Measurements from ENCODE around the gene DNAJB8.
A peak's percentile ranks its signal among the peaks of the same experiment; 100 is the strongest.

The DNAJB8 gene

DNA sequence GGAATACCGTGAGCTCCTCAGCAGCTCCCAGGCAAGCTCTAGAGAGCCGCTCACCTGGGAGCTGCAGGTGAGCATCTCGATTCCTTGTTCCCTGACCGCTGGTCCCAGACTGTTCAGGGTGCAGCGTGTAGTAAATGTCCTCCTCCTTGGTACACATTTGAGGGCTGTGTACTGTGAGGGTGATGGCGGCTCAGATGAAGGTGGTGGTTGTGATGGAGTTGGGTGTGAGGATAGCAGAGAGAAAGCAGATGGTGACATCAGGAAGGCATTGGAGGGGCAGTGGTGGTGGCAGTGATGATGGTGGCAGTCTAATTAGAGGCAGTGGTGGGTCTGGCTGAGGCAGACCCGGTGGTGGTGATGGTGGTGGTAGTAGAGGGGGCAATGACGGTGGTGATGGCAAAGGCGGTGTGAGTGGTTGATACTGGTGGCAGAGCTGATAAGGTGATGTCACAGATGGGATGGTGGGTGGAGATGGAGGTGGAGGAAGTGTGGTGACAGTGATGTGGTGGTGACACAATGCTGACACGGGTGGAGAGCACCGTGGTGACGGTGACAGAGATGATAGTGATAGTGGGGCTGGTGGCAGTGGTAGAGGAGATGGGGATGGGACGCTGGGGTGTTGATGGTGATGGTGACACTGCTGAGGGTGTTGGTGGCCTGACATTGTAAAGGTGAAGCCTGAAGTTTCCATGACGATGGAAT, at the start of gene DNAJB8:
DNAJB8 (minus strand) TSS at position 51 of the 702 bp plus-strand sequence. CDS start 3,645 bp downstream, outside the sequence.
- no peak for DNase-seq

DNA sequence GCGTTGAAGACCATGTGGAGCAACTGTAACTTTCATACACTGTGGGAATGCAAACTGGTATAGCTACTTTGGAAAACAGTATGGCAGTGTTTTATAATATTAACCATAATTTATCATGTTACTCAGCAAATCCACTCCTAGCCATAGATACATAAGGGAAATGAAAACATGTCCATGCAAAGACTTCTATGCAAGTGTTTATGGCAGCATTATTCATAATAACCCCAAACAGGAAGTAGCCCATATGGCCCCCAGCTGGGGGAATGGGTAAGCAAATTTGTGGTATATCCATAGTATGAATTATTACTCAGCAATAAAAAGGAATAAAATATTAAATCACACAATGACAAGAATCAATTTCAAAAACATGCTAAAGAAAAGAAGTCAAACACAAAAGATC, 49.3 kb upstream of the DNAJB8 start:
- DNase-seq: no peak

DNA sequence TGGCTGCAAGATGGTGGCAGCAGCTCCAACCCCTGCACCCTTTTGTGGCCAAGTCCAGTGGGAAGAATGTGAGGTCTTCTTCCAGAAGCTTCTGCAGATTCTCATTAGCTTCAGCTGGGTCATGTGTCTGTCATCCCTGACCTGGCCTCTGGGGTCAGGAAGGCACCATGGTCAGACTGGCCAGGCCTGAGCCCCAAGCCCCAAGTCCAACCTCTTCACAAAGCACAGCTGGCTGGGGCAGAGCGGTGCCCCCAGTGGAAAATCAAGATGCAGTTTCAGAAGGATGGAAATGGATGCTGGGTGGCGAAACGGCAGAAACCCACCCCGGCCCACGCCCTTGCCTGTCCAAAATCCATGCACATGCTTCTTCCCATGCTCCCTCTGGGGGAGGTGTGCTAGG, 42.2 kb upstream of the DNAJB8 start:
- no peak for DNase-seq

DNA sequence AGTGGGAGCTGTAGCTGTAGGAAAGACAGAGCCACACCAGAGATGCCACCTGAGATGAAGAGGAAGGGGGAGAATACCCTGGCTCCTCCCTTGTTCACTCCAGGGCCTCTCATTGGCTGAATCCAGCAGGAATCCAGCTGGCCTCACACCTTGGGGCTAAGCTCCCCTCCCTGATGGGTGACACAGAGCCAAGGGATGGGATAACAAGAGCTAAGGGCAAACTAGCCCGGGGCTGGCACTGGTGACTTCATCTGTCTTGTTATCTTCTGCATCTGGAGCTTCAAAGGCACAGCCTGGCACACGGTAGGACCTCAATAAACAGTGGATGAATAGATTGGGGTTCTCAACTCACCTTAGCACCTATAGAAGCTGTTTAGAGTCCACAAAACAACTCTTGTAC, 40.1 kb upstream of the DNAJB8 start:
- no peak for DNase-seq

DNA sequence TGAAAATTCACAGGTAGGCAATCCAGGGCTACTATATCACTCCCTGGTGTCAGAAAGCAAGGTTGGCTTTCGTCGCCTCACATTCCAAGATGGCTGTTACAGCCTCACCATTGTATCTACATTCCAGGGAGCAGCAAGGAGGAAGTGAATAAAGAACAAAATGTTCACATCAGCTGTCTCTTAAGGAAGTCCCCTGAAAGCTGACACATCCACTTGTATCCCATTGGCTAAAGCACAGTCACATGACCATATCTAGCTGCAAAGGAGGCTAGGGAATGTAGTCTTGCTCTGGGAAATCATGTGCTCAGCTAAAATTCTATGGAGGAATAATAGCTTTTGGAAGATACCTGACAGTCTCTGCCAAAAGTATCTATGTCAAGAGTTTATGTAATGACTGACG, 39.1 kb upstream of the DNAJB8 start:
- DNase-seq: no peak

DNA sequence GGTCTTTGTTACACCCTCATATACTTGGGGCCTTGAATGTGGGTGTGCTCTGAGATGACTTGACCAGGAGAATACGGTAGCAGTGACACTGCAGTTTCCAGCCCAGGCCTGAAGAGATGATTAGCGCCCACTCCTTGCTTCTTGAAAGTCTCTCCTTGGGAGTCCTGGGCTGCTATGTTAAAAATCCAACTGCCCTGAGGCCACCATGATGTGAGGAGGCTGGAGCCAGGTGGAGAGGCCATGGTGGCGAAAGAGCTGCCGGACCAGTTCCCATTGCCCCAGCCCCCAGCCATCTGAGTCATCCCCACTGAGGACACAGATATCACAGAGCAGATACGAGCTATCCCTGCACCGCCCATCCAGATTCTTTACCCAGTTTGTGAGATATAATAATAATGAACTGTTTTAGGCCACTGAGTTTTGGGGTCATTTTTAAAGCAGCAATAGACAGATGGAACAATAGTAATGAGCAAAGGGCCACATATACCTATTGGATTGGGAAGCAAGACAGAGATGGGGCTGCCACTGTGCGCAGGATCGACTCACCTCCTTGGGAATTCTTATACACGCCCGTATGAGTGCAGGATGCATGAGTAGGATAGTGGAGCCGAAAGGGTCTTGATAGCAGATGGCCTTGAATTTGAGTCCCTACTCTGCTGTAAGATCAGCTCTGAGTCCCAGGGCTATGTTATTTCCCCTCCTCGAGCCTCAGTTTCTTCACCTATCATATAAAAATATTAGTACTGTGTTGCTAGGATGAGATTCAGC, 38.5 kb upstream of the DNAJB8 start:
- no peak for DNase-seq

DNA sequence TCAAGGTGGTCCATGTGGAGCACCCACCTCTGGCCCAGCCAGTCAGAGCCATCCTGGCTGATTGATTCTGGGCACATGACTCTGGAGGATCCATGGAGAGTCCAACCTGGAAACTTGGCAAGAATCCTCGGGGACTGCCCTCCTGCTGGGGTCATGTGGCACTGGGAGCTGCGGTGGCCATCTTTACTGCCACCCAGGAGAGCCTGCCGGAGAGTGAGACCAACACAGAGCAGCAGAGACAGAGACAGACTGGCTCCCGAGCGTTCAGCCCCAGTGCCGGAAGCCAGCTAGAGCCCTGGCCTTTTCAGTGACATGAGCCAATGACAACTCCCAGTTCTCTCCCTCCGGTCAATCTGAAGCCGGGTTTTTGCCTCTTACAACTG, 37.8 kb upstream of the DNAJB8 start:
- no peak for DNase-seq

DNA sequence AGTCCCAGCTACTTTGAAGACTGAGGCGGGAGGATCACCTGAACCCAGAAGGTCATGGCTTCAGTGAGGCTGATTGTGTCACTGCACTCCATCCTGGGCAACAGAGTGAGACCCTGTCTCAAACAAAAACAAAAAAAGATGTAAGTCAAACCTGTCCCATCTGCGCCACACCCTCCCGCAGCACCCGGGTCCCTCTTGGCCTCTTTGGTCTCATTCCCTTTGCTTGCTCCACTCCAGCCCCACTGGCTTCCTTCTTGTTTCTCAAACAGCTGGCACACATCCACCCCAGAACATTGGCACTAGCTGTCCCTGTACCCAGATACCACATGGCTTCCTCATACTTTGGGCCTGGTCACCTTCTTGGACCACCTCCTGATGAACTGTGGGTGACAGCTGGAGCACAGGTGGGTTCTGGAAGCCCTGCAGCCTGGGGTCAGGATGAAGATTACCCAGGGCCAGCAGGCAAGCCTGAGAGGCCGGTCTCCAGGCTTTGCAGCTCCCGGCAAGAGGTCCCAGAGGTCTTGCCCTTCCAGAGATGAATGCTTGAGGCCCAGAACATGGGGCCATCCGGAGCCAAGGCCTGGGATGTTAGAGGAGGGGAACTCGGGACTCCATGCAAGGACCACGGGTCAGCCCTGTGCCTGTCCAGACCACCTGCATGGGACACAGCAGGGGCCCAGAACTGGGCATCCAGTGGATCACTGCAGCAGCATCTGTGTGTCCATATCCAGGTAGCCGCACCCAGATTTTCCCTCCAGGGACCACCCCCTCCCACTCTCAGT, 37.3 kb upstream of the DNAJB8 start:
- no peak for DNase-seq

DNA sequence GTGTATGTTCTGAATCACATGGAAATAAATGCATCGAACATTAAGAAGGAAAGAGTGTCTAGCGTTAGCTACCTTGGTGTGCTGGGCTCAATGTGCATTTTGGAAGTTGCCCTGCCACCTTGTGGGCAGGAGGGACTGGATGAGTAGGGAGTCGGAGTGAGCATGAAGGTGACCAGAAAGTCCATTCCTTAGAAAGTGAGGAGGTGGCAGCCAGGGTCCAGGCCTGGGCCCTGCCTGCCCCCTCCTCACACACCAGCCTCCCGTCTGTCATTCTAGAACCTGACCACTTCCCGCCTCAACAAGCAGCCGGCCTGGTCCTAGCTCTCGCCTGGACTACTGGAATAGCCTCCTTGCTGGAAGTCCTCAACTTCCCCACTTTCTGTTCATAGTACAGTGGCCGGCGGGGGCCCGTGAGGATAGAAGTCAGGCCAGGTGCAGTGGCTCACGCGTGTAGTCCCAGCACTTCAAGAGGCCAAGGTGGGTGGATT, 36.5 kb upstream of the DNAJB8 start:
- DNase-seq: peak in 1 of 2 experiments; percentile 50

DNA sequence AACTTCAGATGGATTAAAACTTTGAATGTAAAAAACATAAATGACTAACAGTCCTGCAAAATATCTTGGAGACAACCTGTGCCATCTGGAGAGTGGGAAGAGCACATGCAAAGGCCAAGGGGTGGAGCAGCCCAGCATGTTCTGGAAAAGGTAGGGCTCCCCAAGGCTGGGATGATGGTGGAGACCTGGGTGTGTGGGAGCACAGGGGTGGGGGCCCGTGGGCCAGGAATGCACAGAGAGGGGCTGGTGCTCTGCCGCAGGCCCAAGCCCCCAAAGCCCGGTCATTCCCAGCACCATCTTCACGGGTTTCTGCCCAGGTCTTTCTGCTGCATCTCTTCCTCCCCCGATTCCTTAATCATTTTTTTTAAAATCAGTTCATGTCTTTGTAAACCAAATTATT, 36.0 kb upstream of the DNAJB8 start:
- DNase-seq: no peak

DNA sequence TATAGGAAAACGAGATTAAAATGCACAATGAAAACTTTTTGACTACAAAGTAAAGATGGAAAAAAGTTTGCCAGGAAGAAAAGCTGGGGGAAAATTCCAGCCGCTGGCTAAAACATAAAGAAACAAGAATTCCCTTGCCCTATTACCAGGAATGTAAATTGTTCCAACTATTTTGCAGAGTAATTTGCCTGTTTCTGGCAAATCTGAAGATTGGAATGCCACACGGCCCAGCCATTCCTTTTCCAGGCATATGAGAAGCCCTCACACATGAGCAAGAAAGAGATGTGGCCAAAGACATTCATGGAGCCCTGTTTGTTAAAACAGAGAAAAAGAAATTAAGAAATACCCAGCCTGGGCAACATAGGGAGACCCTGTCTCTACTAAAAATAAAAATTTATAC, 34.7 kb upstream of the DNAJB8 start:
- DNase-seq: no peak

DNA sequence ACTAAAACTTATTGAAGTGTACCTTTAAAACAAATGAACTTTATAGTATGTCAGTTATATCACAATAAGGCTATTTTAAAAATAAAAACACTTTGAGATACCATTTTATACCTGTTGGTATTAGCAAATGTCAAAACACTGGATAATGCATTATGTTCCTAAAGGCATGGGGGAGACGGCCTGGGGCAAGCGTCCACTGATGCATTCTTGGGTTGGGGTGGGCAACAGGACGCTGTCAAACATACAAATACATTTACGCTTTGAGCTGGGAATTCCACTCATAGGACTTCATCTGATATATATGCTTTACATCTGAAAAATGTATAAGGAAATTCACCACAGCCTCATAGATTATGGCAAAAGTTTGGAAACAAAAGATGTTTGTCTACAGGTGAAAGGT, 33.9 kb upstream of the DNAJB8 start:
- DNase-seq: no peak

DNA sequence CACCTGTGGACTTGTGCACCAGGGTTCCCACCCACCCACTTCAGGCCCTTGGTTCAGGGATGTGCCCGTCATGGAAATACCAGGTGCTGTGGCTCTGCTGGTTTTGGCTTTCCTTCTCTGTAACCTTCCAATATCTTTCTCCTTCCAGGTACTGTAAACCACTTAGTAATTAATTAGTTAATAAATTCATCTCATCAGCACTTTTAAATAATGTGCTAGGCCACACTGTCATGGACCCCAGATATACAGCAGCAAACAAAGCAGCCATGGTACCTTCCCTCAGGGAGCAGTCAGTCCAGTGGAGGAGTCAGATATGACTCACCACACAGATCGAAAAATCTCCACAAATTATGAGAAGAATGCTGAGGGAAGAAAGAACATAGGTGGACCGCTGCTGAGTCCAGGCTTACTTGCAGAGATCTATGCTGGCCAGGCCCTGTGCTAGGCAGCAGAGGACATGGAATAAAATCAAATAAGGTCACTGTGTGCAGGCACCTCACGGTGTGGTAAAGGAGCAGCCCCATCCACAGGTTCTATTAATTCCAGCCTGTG, 33.1 kb upstream of the DNAJB8 start:
- DNase-seq: no peak

DNA sequence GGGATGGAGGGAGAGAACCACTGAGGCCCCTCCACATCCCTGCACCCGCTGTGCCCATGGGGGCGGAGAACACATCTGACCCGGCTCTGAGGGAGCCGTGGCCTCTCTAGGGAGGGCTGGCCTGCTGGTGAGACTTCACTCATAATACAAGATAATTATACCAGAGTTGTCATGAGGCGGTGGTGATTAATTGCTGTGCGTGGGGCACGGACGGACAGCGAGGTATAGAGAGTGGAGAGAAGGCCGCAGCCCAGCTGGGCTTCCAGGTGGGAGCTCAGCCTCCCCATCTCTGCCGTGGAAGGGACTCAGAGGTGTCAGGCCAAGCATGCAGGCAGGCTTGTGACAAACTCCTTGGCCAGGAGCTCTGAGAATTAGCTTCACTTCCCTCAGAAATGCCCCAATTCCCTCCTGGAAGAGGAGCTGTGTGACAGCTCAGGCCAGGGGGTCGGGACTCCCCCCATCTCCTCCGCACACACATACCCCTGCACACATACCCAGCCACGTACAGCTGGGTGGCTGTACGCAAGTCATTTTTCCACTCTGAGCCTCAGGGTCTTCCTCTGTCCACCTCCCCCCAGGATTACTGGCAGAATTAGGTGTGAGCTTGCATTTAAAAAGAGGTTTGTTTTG, 32.3 kb upstream of the DNAJB8 start:
- DNase-seq: no peak

DNA sequence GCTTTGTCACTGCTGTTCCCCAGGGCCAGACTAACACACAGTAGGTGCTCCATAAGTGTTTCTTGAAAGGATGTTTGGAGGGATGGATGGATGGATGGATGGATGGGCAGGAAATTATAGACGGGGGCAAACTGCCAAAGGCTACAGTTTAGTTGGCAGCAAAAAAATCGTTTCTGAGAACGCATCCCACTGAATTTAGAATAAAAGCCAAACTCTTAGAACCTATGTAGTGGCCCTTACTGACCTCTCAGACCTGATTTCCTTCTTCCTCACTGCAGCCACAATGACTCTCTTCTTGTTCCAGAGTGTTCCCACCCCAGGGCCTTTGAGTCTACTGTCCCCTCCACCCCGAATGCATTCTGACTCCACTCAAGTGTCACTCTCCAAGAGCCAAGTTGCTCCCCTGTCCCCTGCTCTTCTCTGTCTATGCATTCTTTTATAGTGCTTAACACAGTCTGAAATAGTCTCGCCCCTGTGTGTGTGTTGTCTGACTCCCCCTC, 31.5 kb upstream of the DNAJB8 start:
- DNase-seq: no peak

DNA sequence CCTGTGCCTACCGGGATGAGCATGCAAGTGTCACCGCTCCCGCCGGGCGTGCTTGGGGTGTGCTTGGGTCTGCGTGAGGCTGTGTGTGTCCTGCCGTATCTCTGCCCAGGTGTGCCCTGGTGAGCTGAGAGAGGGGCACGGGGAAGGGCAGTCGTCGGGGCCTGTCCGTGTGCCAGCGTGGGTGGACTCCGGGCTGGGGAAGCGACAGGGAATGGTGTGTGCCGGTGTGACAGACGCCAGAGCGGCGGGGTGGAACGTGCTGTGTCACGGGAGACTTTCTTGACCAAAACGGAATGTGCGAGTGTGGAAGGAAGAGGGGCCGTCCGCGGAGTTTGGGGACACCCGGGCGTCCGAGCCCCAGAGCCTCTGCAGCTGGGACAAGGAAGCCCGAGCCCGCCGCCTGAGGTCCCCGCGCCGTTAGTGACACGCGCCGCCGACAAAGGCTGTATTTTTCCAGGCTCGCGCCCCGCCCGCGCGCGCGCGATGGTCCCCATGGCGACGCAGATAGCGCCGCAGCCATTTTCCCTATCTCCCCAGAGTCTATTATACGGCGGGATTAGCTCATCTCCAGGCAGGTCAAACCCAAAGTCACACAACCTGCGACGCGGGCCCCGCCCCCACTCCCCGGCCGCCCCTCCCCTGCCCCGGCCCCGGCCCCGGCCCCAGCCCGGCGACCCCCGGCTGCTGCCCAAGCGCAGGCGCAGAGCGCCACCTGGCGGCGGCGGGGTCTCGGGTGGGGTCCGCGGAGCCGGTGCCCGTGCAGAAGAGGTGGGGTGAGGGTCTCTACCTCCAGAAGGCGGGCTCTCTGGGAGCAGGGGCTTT, 30.8 kb upstream of the DNAJB8 start:
- DNase-seq: peak; percentile 85 to 96

DNA sequence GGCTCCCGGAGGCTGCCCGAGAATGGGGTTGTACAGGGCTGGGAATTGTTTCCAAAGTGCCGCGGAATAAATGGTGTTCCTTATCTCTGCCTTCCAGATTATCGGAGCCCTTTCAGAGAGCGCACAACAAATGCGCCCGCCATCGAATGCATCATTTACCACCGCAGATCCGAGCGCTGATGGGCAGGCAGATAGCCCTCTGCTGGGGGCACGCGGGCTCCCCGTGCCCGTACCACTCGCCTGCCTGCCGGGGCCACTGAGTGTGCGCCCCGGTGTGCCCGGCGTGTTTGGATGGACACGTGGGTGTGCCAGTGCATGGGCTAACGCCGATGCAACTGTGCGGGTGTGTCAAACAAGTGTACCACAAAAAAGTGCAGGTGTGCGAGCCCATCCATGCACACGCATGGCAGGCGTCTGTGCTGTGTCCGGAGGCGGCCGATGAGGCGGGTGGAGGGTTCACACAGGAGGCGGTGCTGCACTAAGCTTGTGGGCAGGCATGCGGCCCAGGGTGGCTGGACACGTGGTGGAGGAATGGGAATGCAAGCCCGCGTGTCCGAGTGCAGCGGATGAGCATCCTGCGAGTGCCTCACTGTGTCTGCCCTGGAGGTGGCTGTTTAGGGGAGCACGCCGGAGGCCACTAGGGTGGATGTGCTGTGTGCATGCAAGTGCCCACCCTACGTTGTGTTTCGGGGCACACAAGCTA, 30.1 kb upstream of the DNAJB8 start:
- peak in 1 of 2 experiments; percentile 62 for DNase-seq

DNA sequence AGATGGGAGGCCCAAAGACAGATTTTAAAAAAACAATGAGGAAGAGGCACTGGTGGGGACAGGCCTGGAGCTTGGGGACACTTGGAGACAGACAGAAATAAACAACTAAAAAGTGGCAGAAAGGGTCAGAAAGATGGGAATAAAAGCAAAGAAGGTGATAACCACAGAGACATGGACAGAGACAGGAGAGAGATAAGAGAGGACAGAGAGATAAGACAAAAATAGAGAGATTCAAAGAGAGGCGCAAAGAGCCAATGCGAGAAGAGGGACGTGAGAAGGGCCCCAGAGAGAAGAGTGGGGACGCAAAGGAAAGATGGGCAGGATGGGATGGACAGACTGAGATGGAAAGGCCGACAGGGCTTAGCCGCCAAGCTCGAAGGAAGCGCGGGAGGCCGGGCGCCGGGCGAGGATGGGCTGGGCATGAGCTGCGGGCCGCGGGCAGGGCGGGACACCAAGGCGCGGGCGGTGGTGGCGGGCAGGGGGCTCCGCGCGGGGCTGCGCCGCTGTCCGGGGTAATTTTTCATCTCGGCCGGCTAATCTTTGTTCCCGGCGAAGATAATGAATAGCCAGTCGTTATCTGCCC, 29.4 kb upstream of the DNAJB8 start:
- DNase-seq: no peak

DNA sequence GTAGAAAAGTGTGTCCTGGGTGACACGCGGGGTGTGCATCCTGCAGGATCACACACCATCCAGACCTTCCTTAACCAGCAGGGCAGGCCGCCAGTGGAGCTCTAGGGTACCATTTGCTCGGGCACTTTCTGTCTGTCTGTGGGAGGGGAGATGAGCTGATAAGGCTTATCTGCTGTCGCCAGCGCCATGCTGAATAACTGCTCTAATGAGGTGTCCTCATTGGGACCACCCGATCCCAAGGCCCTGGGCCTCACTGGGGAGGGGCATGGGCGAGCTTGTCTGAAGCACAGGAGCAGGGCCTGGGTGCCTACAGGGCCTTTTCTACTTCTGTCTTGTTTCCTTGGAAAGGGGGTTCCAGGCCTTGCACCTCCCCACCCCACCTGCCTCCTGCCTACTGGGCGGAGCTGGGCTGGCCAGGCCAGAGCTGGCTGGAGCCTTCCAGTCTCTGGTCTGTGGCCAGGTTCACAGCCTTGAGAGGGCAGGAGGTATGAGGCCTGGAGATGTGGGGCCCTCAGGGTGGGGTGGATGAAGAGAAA, 28.8 kb upstream of the DNAJB8 start:
- DNase-seq: peak; percentile 44 to 67

DNA sequence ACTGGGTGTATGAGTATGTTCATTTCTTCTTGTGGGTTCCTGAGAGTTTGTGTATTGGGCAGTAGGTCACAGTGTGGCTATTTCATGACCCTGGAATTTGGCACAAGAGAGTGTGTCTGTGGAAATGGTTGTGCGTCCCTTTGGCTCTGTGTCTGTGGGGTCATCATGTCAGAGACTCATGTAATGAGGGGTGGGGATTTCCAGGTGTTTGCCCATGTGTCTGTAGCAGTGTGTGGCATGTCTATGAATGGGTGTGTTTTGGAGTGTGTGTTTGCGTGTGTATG, 27.6 kb upstream of the DNAJB8 start:
- no peak for DNase-seq

Measured in NCI-H526 (cell line).